WTC11 (cell line): Measurements from ENCODE around the gene SOAT2.

ENCODE experiments used
- CTCF ChIP-seq: fragments of 200-600 bp; IDR thresholded peaks from 2 replicates; pipeline ENCODE4 v1.8.0; 2022; ENCODE audit warnings: antibody characterized with exemption
- E2F1 ChIP-seq: sonication (generic); formaldehyde crosslinking; IDR thresholded peaks from 2 replicates; pipeline ENCODE4 v1.8.0; 2022; ENCODE audit warnings: mild to moderate bottlenecking, missing genetic modification reagents
- E2F5 ChIP-seq: sonication (generic); formaldehyde crosslinking; IDR thresholded peaks from 2 replicates; pipeline ENCODE4 v1.8.1; 2022; ENCODE audit warnings: mild to moderate bottlenecking, moderate library complexity, missing genetic modification reagents
- FOXP1 ChIP-seq: sonication (generic); formaldehyde crosslinking; IDR thresholded peaks from 2 replicates; pipeline ENCODE4 v1.8.0; 2022; ENCODE audit warnings: missing genetic modification reagents, mild to moderate bottlenecking, moderate library complexity, borderline replicate concordance
- HMGA2 ChIP-seq: fragments of 250-450 bp; sonication (Bioruptor Pico); IDR thresholded peaks from 2 replicates; pipeline ENCODE4 v1.4.0; 2021; ENCODE audit warnings: mild to moderate bottlenecking, moderate library complexity
- JAZF1 ChIP-seq: fragments of 250-450 bp; sonication (Bioruptor Pico); IDR thresholded peaks from 2 replicates; pipeline ENCODE4 v1.9.0; 2021; ENCODE audit warnings: moderate library complexity, mild to moderate bottlenecking, inconsistent platforms
- MAX ChIP-seq: sonication (generic); formaldehyde crosslinking; IDR thresholded peaks from 2 replicates; pipeline ENCODE4 v1.8.0; 2022; ENCODE audit warnings: mild to moderate bottlenecking, missing genetic modification reagents

- TF ChIP-seq CTCF (no peak), FOXP1 (CRISPR knock-in tag) (no peak), E2F1 (no peak), E2F5 (CRISPR knock-in tag) (no peak), MAX (no peak), JAZF1 (CRISPR knock-in tag) (no peak), HMGA2 (no peak)
Measured at GRCh38 chr12:53160000-53160399, 56.7 kb downstream of the SOAT2 start.
